ENCODE data around the gene BAIAP2. TPM values are rescaled to one million over a fixed set of nuclear protein-coding genes. Genes with fewer than 3 reads are reported as not detected.

The BAIAP2 gene, protein sequence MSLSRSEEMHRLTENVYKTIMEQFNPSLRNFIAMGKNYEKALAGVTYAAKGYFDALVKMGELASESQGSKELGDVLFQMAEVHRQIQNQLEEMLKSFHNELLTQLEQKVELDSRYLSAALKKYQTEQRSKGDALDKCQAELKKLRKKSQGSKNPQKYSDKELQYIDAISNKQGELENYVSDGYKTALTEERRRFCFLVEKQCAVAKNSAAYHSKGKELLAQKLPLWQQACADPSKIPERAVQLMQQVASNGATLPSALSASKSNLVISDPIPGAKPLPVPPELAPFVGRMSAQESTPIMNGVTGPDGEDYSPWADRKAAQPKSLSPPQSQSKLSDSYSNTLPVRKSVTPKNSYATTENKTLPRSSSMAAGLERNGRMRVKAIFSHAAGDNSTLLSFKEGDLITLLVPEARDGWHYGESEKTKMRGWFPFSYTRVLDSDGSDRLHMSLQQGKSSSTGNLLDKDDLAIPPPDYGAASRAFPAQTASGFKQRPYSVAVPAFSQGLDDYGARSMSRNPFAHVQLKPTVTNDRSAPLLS
- total RNA-seq, result 10 to 100 TPM in 1 of 2 donors, 1 to 10 TPM in 1; 6.2 to 13.2 TPM

DNA sequence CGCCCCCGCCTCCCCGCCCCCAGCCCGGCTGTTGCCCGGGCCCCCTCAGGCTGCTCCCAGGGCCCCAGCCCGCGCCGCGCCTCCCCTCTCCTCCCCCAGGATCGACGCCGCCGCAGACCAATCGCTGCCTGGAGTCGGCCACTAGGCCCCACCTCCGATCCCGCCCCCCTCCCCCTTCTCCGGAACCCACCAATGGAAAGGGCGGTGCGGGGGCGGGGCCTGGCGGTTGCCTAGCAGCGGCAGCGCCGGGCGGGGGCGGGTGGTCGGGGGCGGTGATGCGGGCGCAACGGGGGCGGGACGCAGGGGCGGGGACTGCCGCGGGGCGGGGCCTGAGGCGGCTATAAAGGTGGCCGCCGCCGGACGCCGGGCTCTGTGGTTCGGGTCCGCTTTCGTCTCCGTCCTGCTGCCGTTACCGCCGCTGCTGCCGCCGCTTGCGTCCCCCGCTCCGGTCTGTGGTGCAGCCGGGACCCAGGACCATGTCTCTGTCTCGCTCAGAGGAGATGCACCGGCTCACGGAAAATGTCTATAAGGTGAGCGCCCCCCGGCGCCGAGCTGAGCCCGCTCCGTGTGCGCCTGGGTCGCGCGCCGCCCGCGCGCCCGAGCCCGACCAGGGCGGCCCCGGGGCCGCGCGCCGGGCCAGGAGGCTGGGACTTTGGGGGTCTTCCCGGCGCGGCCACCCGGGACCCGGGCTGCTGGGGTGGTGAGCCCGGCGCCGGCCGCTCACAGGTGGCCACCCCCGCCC lies at the start of gene BAIAP2:
BAIAP2 (plus strand) TSS at position 373 of the 742 bp plus-strand sequence; CDS start at position 477, 104 bp downstream.
- no peaks in the 10 kb centered on the region for H3K9me3 Mint-ChIP-seq
- no peaks in the 10 kb centered on the region for H3K36me3 Mint-ChIP-seq
- peak; percentile 90 for ATAC-seq

DNA sequence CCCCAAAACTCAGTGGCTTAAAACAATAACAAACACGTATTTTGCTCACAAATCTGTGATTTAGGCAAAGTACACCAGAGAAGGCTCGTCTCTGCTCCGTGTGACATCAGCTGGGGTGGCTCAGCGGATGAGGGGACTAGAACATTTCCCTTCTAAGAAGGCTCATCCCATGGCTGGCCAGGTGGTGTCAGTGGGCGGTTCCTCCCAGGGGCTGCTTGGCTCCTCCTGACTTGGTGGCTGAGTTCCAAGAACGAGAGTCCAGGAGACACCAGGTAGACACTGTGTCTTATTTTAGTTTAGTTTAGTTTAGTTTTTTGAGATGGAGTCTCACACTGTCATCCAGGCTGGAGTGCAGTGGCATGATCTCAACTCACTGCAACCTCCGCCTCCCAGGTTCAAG lies 48.9 kb upstream of the BAIAP2 start:
- no peaks in the 10 kb centered on the region for H3K9me3 Mint-ChIP-seq
- no peak overlapping the region for H3K27ac Mint-ChIP-seq
- H3K36me3 Mint-ChIP-seq, result no peaks in the 10 kb centered on the region
- no peak for ATAC-seq
- no peak for DNase-seq (ENCODE audit: low spot score in 2 of 2)

More for the DNA sequence above, at the start of gene BAIAP2:
- DNase-seq (ENCODE audit: low spot score in 2 of 2), result peak; percentile 89 to 94
- H3K27ac Mint-ChIP-seq, result peak within 1 kb of the TSS; percentile 36 to 57

- H3K27ac Mint-ChIP-seq, result no peak overlapping the region
- H3K36me3 Mint-ChIP-seq, result no peaks in the 10 kb centered on the region
- no peaks in the 10 kb centered on the region for H3K9me3 Mint-ChIP-seq
- ATAC-seq (no peak), DNase-seq (ENCODE audit: low spot score in 2 of 2) (no peak)
Measured at GRCh38 chr17:80986816-80987475, 48.0 kb upstream of the BAIAP2 start.

DNA sequence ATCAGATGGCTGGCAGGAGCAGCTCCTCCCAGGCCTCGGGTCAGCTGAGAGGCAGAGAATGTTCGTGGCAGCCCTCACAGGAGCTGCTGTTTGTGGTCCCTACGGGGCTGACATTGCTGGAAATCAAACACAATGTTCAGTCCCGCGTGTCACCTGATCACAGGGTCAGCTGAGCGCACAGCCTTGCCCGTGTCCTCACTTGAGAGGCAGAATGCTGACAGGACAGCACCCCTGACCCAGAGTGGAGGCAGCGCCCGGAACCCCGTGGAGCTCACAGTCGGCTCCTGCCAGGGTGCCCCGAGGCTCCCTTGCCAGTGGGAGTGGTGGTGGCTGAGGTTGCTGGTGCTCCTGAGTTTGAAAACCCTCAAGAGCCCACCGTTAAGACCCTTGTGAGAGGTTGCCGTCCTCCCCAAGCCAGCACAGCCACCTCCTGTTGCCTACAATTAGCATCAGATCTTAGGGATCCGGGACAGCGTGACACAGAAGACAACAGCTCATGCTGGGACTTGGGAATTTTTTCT lies 47.0 kb upstream of the BAIAP2 start:
- no peak overlapping the region for H3K27ac Mint-ChIP-seq
- ATAC-seq, result no peak
- H3K9me3 Mint-ChIP-seq, result no peaks in the 10 kb centered on the region
- H3K36me3 Mint-ChIP-seq, result no peaks in the 10 kb centered on the region
- DNase-seq (ENCODE audit: low spot score in 2 of 2), result no peak

DNA sequence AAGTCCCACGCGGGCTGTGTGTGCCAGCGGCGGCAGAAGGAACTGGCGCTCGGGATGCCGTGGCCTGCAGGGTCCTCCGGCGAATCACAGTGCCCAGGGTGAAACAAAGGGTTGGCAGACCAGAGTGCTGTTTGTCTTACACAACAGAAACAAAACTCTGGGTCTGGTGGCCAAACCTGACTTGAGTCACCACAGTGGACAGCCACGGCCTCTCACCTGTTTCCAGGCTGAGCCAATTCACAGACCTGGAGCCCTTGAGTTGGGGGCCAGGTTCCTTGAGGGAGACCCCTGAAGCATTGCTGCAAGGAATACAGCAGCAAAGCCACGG lies 45.4 kb upstream of the BAIAP2 start:
- Mint-ChIP-seq H3K27ac (no peak overlapping the region), H3K36me3 (no peaks in the 10 kb centered on the region), H3K9me3 (no peaks in the 10 kb centered on the region)
- DNase-seq (ENCODE audit: low spot score in 2 of 2), result no peak
- no peak for ATAC-seq

DNA sequence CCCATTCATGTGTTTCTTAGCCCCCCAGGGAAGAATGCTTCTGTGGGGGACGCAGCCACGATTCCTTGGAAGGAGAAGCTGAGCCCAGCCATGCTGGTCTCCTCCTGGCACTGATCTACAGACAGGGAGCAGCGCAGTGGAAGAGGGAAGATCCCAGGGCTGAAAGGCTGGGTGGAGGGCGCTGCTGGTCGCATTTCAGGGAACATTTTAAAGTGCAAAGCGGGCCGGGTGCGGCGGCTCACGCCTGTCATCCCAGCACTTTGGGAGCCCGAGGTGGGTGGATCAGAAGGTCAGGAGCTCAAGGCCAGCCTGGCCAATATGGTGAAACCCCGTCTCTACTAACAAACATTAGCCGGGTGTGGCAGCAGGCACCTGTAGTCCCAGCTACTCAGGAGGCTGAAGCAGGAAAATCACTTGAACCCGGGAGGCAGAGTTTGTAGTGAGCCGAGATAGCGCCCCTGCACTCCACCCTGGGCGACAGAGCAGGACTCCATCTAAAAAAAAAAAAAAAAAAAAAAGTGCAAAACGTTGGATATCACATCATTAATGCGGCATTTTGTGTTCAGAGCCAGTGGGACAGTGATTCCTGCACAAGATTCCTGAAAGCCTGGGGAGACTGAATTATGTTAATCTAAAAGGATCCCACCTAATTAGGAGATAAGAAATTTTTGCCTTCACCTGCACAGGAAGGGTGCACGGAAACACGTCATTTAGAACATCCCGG lies 43.9 kb upstream of the BAIAP2 start:
- DNase-seq (ENCODE audit: low spot score in 2 of 2) (no peak), ATAC-seq (peak; percentile 1 to 55)
- no peaks in the 10 kb centered on the region for H3K9me3 Mint-ChIP-seq
- peak overlapping the region; percentile 79 to 95 for H3K27ac Mint-ChIP-seq
- no peaks in the 10 kb centered on the region for H3K36me3 Mint-ChIP-seq

GRCh38 chr17:80991645-80992076 lies 43.3 kb upstream of the BAIAP2 start, which contains the start of gene CHMP6:
CHMP6 (plus strand) TSS chr17:80991841; CDS start chr17:80991919, 78 bp downstream.
- H3K9me3 Mint-ChIP-seq, result no peaks in the 10 kb centered on the region
- H3K36me3 Mint-ChIP-seq, result no peaks in the 10 kb centered on the region
- DNase-seq (ENCODE audit: low spot score in 2 of 2) (peak; percentile 79 to 80), ATAC-seq (peak; percentile 79 to 84)
- peak within 1 kb of the TSS; percentile 79 to 95 for H3K27ac Mint-ChIP-seq

- DNase-seq (ENCODE audit: low spot score in 2 of 2) (peak in 1 of 2 donors; percentile 11), ATAC-seq (peak; percentile 23 to 52)
- Mint-ChIP-seq H3K36me3 (no peaks in the 10 kb centered on the region), H3K9me3 (no peaks in the 10 kb centered on the region), H3K27ac (peak overlapping the region; percentile 59 to 86)
Measured at GRCh38 chr17:80992077-80992947, 42.6 kb upstream of the BAIAP2 start.

GRCh38 chr17:80992948-80993624 lies 41.9 kb upstream of the BAIAP2 start:
- peak in 1 of 2 donors; percentile 2 for DNase-seq (ENCODE audit: low spot score in 2 of 2)
- ATAC-seq, result no peak
- Mint-ChIP-seq H3K27ac (peak overlapping the region; percentile 60 to 86), H3K36me3 (no peaks in the 10 kb centered on the region), H3K9me3 (no peaks in the 10 kb centered on the region)

GRCh38 chr17:80995131-80995530 lies 39.8 kb upstream of the BAIAP2 start:
- no peaks in the 10 kb centered on the region for H3K9me3 Mint-ChIP-seq
- H3K36me3 Mint-ChIP-seq, result no peaks in the 10 kb centered on the region
- H3K27ac Mint-ChIP-seq, result no peak overlapping the region
- DNase-seq (ENCODE audit: low spot score in 2 of 2) (no peak), ATAC-seq (no peak)

DNA sequence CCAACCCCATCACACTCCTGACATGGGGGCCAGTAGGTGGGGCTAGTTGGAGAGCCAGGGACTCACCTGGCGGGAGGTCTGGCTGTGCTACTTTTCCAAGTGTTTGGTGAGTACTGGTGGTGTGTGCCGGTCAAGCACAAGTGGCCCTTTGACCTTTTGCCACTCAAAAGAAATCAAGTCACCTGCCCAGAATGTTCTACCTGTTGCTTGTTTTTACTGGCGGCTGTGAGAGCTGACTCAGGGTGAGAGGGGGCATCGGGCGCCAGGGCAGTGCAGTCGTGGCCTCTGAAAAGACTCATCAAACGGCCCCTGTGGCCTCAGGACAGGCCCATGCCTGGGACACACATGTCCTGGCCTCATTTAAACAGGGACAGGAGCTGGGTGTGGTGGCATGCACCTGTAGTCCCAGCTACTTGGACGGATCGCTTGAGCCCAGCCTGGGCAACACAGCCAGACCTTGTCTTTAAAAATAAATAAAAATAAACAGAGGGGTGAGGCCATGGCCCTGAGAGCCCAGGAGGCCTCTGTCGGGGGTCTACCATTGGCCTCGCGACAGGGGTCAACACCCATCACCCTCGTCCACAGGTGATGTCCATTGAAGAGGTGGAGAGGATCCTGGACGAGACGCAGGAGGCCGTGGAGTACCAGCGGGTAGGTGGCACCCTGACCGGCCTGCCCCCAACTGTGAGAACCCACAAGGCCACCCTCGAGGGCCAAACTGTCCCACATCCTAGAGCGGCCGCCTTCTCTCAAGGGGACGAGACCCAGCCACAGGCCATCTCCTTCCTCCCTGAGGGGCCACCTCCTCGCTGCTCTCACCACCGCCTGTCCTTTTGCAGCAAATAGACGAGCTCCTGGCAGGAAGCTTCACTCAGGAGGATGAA lies 38.3 kb upstream of the BAIAP2 start:
- ATAC-seq (no peak), DNase-seq (ENCODE audit: low spot score in 2 of 2) (no peak)
- Mint-ChIP-seq H3K27ac (no peak overlapping the region), H3K36me3 (no peaks in the 10 kb centered on the region), H3K9me3 (no peaks in the 10 kb centered on the region)

- DNase-seq (ENCODE audit: low spot score in 2 of 2), result no peak
- no peaks in the 10 kb centered on the region for H3K9me3 Mint-ChIP-seq
- no peak overlapping the region for H3K27ac Mint-ChIP-seq
- peak in 1 of 2 donors; percentile 17 for ATAC-seq
- H3K36me3 Mint-ChIP-seq, result no peaks in the 10 kb centered on the region
Measured at GRCh38 chr17:80997424-80998117, 37.4 kb upstream of the BAIAP2 start.

- H3K27ac Mint-ChIP-seq, result no peak overlapping the region
- ATAC-seq (no peak), DNase-seq (ENCODE audit: low spot score in 2 of 2) (no peak)
- H3K36me3 Mint-ChIP-seq, result no peaks in the 10 kb centered on the region
- no peaks in the 10 kb centered on the region for H3K9me3 Mint-ChIP-seq
Measured at GRCh38 chr17:80998118-80998747, 36.7 kb upstream of the BAIAP2 start.

Measured in activated naive CD4-positive, alpha-beta T cell treated with anti-CD3 and anti-CD28 coated beads, Interleukin-2, amount 50 U/mL, for 72 hours (primary cell).